Tibial nerve (tissue), 4 donors: ENCODE data around the gene GDI2.

ENCODE experiments used
- EP300 ChIP-seq, 2 donors: sonication (generic); formaldehyde crosslinking; IDR thresholded peaks; one replicate each; pipeline ENCODE4 v1.6.1; 2017; ENCODE audit warnings: antibody characterized with exemption in 2 of 2, mild to moderate bottlenecking in 1 of 2
- POLR2A ChIP-seq, 2 donors: fragments of 450-650 bp; IDR thresholded peaks; one replicate each; pipeline ENCODE4 v1.6.1; 2017; ENCODE audit warnings: antibody characterized with exemption in 2 of 2, mild to moderate bottlenecking in 2 of 2, moderate library complexity in 2 of 2
- TF ChIP-seq, protein P1 (sequence below), 5 experiments: fragments of 200-600 bp in 3 of 5; fragments of 450-650 bp in 2 of 5; sonication (generic) in 3 of 5; IDR thresholded peaks; one replicate each; pipeline ENCODE4 v1.5.1; 2016 to 2019; ENCODE audit warnings: antibody characterized with exemption in 5 of 5, mild to moderate bottlenecking in 3 of 5, moderate library complexity in 2 of 5

DNA sequence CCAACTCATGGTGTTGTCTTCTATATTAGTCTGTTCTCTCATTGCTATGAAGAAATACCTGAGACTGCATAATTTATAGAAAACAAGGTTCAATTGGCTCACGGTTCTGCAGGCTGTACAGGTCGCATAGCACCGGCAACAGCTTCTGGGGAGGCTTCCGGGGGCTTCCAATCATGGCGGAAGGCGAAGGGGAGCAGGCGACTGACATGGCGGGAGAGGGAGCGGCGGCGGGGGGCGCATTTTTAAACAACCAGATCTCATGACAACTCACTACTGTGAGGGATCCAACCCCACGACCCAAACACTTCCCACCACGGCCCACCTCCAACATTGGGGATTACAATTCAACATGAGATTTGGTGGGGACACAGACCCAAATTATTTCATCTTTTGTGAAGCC is 28.7 kb upstream of the GDI2 start:
- TF ChIP-seq, protein P1, sequence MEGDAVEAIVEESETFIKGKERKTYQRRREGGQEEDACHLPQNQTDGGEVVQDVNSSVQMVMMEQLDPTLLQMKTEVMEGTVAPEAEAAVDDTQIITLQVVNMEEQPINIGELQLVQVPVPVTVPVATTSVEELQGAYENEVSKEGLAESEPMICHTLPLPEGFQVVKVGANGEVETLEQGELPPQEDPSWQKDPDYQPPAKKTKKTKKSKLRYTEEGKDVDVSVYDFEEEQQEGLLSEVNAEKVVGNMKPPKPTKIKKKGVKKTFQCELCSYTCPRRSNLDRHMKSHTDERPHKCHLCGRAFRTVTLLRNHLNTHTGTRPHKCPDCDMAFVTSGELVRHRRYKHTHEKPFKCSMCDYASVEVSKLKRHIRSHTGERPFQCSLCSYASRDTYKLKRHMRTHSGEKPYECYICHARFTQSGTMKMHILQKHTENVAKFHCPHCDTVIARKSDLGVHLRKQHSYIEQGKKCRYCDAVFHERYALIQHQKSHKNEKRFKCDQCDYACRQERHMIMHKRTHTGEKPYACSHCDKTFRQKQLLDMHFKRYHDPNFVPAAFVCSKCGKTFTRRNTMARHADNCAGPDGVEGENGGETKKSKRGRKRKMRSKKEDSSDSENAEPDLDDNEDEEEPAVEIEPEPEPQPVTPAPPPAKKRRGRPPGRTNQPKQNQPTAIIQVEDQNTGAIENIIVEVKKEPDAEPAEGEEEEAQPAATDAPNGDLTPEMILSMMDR (IDR thresholded peaks at IDR 0.05), result no peak
- TF ChIP-seq POLR2A (IDR thresholded peaks at IDR 0.05), result no peak
- no peak for TF ChIP-seq EP300 (IDR thresholded peaks at IDR 0.05)
